A549 (cell line): ENCODE data around the gene NUP205.

Experiments
- BHLHE40 ChIP-seq: IDR thresholded peaks from 2 replicates; pipeline ENCODE4 v1.6.1; 2012; ENCODE audit warnings: low read depth, low read length, inconsistent platforms
- CTCF ChIP-seq: fragments of >200 bp; sonication (Bioruptor Twin); formaldehyde crosslinking; IDR thresholded peaks from 3 replicates; pipeline ENCODE4 v1.5.1; 2016
- NR3C1 ChIP-seq: fragments of >200 bp; sonication (Bioruptor Twin); formaldehyde crosslinking; IDR thresholded peaks from 3 replicates; pipeline ENCODE4 v1.6.1; 2017
- POLR2A ChIP-seq: IDR thresholded peaks from 2 replicates; pipeline ENCODE4 v1.6.1; 2012; ENCODE audit warnings: mild to moderate bottlenecking, low read length

GRCh38 chr7:135634191-135634878, 76.6 kb downstream of the NUP205 start:
- TF ChIP-seq NR3C1 (no peak), CTCF (no peak), POLR2A (no peak), BHLHE40 (no peak)
